COR-L47 (cell line): ENCODE measurements around the gene FGR.

Experiments used
- DNase-seq: peaks from one replicate; lab custom pipeline; 2025; lab: John Stamatoyannopoulos, UW

FGR gene

DNA sequence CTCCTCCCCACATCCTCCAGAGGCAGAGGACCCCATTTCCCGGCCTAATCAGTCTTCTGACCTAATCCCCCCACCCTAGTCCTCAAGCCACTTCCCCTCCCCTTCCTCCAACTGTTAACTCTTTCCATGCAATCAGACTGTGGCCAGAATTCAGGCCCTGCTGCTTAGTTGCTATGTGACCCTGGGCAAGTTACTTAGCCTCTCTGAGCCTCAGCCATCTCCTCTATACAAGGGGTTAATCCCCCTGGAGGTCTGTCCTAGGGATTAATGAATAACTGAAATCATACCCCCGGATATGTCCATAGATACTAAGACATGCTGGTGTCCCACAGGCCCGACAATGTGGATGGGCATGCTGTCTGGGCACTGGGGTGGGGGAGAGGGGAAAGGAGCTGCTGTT, 49.3 kb downstream of the FGR start:
- DNase-seq: no peak

DNA sequence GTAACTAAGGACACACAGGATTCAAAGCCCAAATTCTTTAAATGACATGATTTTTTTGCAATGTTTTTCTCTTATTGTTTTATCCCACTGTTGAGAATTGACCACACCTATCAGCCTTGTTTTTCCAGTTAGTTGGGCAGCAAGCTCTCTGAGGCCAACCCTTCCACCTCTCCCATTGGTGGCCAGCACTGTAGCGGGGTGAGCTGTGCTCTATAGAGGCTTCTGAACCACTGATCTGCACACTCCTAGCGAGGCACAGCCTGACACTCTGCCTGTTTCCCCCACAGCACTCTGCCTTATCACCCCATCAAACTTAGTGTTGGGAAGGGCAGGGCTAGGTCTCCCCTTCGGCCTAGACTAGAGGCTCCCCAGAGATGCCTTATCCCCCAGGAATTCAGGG, 50.5 kb downstream of the FGR start:
- DNase-seq: no peak

DNA sequence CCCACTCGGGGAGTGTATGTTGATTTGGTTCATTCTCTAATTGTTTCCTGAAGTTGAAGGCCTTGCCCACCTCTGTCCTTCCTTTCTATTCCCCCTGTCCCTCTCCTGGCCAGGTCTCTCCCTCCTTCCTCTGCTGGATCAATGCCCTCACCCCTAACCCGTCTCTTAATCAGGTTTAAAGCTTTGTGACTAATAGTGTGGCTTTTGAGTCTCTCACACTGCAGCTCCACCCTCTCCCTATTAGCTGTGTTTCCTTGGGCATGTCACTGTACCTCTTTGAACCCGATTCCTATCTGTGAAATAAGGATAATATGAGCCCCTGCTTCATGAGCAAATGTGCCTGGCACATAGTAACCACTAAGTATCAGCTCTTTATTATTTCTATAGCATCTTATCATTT, 51.5 kb downstream of the FGR start:
- DNase-seq: no peak

DNA sequence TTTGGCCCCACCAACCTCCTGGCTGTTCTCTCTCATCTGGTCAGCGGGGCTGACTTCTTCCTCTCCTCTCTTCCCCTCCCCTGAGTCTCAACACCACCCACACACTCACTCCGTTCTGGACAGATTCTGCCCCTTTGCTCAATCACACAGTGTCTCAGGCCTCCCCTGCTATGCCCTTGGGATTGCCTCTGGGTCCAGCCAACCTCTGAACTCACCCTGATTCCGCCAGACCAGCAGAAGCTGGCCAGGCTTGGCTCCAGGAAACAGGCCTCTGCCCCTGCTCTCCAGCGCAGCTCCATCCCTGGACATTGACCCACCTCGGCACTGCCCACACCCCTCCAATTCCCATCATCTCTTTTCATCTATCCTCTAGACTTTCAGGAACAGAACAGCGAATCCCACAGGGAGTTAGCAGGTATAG, 53.2 kb downstream of the FGR start:
- no peak for DNase-seq

DNA sequence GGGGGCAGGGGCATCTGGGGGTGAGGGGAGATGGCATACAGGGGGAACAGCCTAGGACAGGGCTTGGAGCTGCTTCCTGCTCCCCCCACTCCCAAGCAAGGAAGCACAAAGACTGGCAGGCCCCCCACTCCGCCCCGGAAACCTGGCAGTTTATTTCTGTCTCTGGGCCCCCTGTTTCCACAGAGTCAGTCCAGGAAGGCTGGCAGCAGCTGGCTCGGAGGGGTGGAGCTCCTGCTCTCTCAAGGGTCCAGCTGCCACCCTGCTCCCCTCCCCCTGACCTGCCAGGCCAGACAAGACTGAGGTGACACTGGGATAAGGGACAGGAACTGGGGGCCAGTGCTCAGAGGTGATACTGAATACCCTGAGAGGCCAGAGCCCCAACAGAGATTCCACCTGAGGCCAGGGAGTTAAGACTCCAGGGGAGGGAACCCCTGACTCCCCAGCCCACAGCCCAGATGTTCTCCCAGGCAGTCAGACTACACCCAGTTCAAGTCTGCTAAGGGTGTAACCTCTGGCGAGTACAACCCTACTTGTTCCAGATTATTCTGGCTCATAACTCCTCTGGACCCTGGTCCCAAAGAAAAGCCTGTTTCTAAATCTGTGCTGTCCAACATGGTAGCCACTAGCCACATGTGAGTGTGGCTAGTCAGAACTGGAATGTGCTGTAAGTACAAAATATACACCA, 57.3 kb downstream of the FGR start:
- no peak for DNase-seq

DNA sequence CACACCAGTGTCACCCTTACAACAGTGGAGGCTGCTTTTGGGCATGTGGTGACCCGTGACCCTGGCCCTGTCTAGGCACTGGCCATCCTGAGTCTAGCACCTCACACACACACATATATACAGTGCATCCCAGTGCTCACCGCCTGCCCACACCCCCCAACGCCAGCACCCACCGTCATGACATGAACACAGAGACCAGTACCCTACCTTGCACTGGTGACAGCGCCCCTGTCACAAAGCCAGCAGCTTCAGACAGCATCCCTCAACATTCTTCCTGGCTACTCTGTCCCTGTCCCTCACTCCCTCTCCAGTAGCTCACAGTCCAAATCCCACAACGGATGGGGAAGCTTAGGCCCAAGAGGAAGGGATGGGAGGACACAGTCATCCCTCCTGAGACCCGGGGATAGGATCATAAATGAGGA, 58.2 kb downstream of the FGR start:
- DNase-seq: no peak

DNA sequence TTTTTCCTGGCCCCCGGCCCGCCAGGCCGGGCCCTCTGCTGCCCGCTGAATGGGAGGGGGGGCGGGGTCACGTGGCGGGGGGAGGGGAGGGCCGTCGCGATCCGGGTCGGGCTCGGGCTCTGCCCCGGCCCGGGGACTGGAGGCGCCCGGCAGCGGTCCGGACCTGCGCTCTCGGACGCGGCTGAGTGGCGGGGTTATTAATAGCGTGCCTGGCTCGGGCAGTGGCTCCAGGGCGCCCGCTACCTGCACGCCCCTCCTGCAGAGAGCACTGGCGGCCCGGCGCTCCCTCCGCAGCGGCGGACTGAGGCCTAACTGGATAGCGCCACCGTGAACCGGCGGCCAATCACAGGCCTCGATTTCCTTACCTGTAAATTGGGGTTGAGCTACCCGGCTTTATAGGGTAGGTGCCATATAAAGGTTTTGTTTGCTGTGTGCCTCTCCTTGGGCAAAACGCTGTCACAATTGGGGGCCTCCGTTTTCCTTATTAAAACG, 59.1 kb downstream of the FGR start:
- no peak for DNase-seq

DNA sequence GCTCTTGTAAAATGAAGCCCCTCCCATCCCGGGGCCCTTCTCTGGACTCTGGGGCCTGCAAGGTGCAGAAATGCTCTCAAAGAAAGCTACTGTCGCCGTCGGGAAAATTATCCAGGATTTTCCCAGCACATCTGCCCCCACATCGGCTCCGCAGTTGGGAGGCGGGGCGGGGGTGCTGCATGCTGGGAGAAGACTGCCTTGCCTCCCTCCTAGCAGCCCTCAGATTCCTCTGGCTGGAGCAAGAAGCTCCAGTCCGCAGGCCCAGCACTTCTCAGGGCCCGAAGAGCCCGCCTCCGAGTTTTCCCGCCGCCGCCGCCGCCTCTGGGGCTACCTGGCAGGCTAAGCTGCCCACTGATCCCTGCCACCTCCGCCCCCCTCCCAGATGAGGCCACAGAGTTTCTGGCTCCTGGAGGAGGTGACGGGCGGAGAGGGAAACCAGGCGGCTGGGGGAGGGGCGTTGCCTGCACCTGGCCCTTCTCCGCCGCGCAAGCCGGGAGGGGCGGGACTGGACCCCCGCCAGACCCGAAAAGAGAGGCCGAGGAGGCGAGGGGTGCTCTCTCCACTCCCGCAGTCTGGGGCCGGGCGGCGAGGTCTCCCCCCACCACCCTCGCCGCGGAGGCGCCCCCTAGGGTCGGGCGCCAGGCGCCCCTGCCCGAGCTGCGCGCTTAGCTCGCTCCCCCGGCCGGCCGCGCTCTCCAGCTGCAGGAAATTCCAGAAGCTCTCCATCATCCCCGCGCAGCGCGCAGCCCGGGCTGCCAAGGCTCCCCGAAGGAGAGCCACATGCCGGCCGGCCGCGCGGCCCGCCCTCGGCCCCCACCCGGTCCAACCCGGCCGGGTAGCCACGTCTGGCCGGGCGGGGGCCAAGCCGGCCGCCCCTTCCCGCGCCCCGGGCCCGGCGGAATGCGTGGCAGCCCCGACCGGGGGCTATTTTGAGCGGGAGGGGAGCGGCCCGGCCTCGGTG, 59.8 kb downstream of the FGR start:
- DNase-seq: peak; percentile 83

DNA sequence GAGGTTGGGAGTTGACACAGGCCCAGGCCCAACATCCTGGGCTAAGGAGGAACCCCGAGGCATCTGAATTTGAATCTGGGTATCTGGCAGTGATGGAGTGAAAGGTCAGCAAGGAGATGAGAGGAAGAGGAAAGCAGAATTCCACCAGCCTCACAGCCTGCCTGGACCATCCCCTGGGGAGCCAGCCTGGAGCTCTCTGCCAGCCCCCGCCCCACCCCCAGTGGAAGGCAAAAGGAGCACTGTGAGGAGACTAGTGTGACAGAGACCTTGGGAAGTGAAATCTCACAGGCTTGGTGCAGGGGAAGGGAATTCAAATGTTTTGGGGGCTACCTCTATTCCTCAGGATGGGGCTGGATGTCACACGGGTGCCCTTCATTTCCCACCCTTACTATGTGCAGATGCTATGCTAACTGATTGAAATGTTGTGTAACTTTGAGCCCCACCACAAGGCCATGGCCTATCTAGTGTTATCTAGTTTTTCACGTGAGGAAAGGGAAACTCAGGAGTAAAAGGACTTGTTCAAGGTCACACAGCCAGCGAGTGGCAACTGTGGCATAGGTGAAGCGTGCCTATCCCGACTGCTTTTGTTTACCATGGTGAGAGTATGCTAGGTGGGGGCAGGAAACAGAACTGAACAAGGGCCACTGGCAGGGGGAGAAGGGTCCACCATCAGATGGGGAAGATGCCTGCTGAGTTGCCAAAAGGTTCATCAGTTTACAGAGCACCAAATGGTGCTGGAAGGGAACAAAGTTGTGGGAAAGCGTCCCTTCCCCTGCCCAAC, 60.8 kb downstream of the FGR start:
- no peak for DNase-seq

DNA sequence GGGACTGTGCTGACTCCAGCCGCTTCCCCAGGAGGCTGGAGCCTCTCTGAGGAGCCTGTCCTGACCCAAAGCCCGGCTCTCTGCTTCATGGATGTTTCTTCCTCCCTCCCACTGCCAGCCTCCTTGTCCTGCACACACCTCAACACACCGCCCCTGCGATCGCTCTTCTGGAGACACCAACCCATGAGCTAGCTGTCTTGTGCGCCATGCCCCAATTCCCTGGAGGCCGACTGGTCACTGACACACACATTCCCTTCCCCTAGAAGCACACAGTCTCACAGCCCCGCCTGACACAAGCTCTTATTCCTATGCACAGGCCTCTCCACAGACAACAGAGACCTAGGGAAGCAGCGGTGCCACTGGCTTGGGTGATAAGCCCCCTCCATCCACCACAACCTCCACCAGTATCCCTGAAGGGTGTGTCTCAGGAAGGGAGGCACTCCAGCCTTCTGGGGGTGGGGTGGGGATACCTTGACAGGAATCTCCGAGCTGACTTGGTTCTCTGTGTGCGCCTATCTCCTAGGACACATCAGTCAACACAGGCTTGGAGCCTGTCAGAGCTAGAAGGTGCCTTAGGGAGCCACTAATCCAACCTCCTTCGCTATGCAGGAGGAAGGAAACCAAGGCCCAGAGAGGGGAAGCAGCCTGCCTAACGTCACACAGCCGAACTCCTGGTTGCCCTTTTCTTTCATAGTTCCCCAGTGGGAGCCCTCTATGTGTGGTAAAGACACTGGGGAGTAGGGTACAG, 62.1 kb downstream of the FGR start:
- no peak for DNase-seq

DNA sequence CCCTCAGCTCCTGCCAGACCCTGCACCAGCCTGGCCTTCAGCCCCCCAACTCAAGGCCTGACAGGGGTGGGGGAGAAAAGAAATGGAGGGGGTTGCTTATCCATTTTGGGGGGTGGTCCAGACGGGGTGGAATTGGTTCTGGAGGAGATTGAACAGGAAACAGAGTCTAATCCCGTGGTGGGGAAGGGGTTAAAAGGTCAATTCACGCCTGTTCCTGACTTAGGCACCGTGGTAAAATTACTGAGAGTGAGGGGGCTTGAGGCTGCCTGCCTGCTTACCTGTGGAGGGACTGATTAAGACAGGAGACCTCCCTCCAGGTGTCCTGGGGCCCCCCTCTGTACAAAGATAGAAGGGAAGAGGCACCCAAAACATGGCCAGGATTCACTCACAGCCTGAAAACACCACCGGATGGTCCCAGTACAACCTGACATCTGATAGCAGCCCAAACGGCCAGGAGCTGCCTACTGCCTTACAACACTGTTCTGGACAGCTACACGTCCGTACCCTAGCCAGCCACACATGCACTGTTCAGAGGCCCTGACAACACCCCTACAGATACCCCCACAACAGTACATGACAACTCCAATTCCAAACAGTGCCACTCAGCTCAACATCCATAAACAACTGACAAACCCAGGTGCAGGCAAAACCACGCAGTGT, 62.8 kb downstream of the FGR start:
- no peak for DNase-seq

DNA sequence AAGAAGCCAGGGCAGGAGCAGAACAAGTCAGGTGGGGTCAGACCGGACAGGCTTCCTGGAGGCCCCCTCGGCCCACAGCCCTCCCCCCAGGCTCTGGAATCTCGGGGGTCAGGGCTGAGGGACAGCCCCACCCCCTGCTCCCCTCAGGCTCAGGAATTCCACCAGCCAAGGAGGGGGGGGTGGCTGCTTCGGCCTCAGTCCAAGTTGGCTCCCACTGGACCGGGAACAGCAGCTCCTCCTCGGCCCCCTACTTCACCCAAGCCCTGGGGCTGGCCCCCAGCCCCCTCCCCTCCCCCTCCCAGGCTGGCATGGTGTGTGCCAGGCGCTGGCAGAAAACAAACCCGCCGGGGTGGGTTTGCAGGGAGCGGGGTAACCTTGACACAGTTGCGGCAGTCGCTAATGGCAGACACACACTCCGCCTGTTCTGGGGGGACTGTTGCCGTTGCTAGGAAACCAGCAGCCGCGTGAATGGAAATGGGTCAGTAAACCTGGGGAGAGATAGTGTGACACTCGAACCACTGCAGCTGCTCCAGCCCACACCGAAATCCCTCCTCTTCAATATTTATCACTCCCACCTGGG, 63.5 kb downstream of the FGR start:
- DNase-seq: no peak

DNA sequence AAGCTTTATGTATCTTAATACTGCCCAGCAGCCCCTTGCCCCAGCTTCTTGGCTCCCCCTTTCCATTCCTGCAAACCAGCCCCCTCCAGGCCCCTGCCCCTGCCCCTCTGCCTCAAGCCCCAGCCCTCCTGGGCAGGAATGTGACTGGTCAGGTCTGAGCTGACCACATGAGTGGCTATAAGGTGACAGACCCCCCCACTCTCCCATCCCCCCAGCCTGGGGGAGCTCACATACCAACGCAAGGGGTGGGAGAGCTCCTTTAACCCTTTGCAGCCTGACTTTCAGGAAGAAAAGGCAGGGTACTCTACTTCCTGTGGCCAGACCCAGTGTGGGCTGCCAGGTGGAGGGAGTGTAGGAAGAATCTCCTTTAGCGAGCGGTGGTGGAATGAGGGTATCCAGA, 64.2 kb downstream of the FGR start:
- DNase-seq: no peak

DNA sequence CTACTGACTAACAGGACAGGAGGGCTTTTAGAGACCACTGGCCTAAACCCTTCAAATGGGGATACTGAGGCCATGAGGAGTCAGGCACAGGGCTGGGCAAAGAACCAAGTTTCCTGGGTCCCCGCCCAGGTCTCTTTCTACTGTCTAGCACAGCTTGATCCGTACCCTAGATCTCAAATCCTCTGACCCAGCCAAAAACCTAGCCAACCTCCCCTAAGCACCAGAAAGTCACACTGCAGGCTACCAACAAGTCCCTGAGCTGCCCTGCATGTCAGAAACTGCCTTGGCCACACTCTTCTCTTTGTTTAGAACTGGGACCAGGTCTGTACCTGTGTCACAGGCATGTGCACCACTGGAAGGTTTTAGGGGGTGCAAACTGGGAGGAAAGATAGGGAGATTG, 64.6 kb downstream of the FGR start:
- no peak for DNase-seq

DNA sequence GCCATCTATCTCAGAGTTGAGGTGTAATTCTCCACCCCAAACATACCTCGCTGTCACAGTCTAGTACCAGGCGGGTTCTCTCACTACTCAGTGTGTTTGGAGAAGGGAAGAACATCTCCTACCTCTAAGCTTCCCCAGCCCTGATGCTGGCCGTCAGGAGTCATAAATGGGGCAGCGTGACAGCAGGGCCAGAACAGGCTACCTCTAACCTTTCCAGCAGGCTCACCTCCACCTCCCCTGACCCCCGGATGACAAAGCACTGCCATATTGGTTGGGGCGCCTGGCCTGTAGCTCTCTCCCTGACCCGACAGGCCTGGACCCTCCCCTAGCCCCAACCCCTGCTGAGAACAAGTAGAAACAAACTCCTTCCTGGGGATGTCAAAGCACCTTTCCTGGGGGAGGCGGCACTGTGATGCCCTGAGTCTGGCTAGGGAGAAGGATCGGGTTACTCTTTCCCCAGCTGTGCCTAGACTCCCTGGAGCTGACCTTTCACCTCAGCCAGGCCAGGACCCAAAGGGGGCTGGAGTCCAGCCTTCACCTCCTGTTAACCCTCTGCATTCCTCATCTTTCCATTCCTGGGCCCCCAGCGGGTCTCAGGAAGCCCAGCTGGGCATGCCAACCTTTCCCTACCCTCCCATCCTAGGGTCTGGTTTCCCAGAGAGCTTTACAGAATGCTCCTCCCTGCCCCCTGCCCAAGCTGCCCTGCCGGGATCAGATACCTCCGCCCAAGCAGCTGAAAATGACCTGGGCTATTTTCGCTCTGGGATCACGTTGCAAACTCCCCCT, 65.3 kb downstream of the FGR start:
- DNase-seq: no peak

DNA sequence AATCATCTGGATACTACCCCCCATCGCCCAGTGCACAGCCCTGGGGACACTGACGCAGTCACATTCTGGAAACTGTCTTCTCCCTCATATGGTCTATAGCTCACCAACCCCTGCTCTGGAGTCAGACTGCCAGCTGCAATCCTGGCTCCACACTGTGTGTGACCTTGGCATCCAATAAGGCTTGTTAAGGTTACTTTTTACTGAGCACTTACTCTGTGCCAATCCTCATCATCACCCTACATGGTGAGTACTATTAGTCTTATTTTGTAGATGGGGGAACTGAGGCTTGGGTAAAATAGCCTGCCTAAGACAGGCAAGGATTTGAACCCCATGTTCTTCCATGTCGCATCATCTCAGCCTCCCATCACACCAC, 65.9 kb downstream of the FGR start:
- no peak for DNase-seq

DNA sequence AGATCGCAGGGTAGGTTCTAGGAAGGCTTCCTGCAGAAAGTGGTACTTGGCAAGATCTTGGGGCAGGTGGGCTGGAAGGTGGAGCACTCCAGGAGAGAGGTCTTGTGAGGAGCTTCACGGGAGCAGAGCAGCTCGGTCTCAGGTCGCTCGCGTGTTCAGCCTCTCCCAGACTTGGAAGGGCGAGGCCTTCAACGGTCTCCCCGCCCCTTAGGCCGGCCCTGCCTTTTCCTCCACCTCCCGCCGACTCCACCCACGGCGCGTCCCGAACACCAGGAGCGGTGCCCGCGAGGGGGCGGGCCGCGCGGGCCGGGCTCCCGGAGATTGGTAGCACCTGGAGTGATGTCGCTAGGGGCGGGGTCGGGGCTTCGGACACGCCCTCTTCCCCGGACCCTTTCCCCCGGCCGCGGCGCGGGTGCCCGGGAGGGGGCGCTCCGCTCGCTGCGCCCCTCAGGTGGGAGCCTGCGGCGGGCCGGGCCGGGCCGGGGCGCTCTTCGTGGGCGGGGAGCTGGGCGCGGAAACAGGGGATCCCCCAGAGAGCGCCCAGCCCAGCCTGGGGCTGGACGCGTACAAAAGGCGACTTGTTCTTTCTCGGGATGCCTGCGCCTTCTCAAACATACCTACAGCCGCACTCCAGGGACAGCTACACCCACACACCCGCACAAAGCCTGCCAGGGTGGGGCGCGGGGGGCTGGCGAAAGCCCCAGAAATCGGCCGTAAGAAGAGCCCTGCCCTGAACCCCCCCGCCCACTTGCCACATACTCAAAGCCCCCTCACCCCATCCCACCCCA, 66.5 kb downstream of the FGR start:
- DNase-seq: peak; percentile 89

DNA sequence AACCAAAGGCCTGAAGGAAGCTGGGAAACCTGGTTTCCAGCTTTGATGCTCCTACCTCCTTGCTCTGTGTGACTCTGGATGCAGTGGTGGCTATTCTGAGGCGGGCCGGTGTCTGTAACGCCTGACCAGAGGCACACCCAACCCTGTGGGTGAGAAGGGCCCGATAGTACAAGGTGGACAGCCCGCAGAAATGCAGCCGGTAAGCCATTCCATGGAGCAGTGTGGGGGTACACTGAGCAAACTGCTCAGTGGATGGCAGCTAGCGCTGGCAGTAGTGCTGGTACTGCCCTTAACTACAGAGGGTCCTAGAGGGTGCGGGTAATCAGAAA, 67.0 kb downstream of the FGR start:
- no peak for DNase-seq

DNA sequence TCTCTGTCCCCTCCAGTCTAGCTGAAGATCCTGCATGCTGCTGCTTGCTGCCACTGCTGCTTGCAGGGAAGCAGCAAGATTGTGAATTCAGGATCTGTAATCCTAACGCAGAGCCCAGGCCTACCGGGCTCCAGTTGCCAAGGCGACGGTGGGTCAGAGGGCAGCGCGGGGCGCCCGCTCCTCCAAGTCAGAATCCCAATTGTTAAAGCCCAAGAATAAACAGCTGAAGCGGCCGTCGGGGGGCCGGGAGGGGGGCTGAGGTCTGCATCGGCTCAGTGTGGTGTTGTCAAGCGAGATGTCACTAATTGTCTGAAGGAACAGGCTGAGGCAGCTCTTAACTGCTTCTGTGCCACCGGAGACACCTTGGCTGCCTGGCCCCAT, 67.8 kb downstream of the FGR start:
- no peak for DNase-seq
